Measurements from ENCODE around the gene ZKSCAN1. TPM values are rescaled to one million over a fixed set of nuclear protein-coding genes. Genes with fewer than 3 reads are reported as not detected.
A peak's percentile ranks its signal among the peaks of the same experiment; 100 is the strongest.

Gene ZKSCAN1
- total RNA-seq, 2 experiments from 2014 or later, result 42.3 to 45.0 TPM

DNA sequence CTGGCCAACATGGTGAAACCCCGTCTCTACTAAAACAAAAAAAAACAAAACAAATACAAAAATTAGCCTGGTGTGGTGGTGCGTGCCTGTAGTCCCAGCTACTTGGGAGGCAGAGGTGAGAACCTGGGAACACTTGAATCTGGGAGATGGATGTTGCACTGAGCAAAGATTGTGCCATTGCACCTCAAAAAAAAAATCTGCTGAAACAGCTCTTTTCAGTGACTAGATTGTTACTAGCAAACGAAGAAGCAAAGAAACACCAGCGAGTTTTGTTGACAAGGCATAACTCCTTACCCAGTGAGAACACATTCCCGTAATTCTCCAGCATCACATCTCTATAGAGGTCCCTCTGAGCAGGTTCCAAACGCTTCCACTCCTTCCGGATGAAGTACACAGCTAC, 59.4 kb downstream of the ZKSCAN1 start:
- Histone ChIP-seq H3K27ac (ENCODE audit: low read depth in 1 of 2, low read length in 2 of 2) (no peak overlapping the region), H3K9me3 (ENCODE audit: control insufficient read depth in 1 of 2, insufficient read depth in 1 of 2, low read length in 2 of 2) (peaks cover 22 to 31% of the 10 kb centered on the region in 2 experiments), H3K36me3 (ENCODE audit: insufficient read depth, low read length) (peaks cover 90% of the 10 kb centered on the region), H3K4me1 (ENCODE audit: insufficient read depth, low read length) (peaks cover 9% of the 10 kb centered on the region), H3K4me3 (ENCODE audit: low read length) (no peak overlapping the region), H3K27me3 (ENCODE audit: control insufficient read depth in 1 of 2, insufficient read depth in 2 of 2, low read length in 2 of 2) (no peaks in the 10 kb centered on the region)
- DNase-seq (no peak), ATAC-seq (ENCODE audit: poor library complexity) (no peak)
- CTCF ChIA-PET, result no interaction called here
- Mint-ChIP-seq H3K9me3 (peaks cover 10% of the 10 kb centered on the region), H3K27ac (no peak overlapping the region), H3K4me1 (ENCODE audit: low read depth) (peaks cover 9% of the 10 kb centered on the region), H3K36me3 (ENCODE audit: low read depth) (peaks cover 90% of the 10 kb centered on the region), H3K4me3 (no peak overlapping the region), H3K27me3 (no peaks in the 10 kb centered on the region)
- POLR2A ChIA-PET, result no interaction called here
- TF ChIP-seq, protein P1, sequence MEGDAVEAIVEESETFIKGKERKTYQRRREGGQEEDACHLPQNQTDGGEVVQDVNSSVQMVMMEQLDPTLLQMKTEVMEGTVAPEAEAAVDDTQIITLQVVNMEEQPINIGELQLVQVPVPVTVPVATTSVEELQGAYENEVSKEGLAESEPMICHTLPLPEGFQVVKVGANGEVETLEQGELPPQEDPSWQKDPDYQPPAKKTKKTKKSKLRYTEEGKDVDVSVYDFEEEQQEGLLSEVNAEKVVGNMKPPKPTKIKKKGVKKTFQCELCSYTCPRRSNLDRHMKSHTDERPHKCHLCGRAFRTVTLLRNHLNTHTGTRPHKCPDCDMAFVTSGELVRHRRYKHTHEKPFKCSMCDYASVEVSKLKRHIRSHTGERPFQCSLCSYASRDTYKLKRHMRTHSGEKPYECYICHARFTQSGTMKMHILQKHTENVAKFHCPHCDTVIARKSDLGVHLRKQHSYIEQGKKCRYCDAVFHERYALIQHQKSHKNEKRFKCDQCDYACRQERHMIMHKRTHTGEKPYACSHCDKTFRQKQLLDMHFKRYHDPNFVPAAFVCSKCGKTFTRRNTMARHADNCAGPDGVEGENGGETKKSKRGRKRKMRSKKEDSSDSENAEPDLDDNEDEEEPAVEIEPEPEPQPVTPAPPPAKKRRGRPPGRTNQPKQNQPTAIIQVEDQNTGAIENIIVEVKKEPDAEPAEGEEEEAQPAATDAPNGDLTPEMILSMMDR (IDR thresholded peaks at IDR 0.05), result no peak
- intact Hi-C loops (cut with DNase I, micrococcal nuclease), result no loop called here

- Histone ChIP-seq H3K4me1 (ENCODE audit: insufficient read depth, low read length) (peaks cover 13% of the 10 kb centered on the region), H3K27me3 (ENCODE audit: control insufficient read depth in 1 of 2, insufficient read depth in 2 of 2, low read length in 2 of 2) (no peaks in the 10 kb centered on the region), H3K4me3 (ENCODE audit: low read length) (no peak overlapping the region), H3K27ac (ENCODE audit: low read depth in 1 of 2, low read length in 2 of 2) (no peak overlapping the region), H3K36me3 (ENCODE audit: insufficient read depth, low read length) (peaks cover 84% of the 10 kb centered on the region), H3K9me3 (ENCODE audit: control insufficient read depth in 1 of 2, insufficient read depth in 1 of 2, low read length in 2 of 2) (peaks cover 16 to 27% of the 10 kb centered on the region in 2 experiments)
- H3K4me1 Mint-ChIP-seq (ENCODE audit: low read depth), result peaks cover 14% of the 10 kb centered on the region
- TF ChIP-seq, protein P1 (IDR thresholded peaks at IDR 0.05), result no peak
- DNase-seq (no peak), ATAC-seq (ENCODE audit: poor library complexity) (no peak)
- H3K36me3 Mint-ChIP-seq (ENCODE audit: low read depth), result peaks cover 88% of the 10 kb centered on the region
- CTCF ChIA-PET, result interaction anchor here (0.8 kb wide), 1 partner anchor 54 kb away, joined by 3 read pairs; no protein-coding TSS in a partner anchor
- H3K4me3 Mint-ChIP-seq, result no peak overlapping the region
- POLR2A ChIA-PET, result no interaction called here
- no peaks in the 10 kb centered on the region for H3K27me3 Mint-ChIP-seq
- peaks cover 10% of the 10 kb centered on the region for H3K9me3 Mint-ChIP-seq
- intact Hi-C loops (cut with DNase I, micrococcal nuclease), result no loop called here
- no peak overlapping the region for H3K27ac Mint-ChIP-seq
Measured at GRCh38 chr7:100075418-100075817, 60.0 kb downstream of the ZKSCAN1 start.

DNA sequence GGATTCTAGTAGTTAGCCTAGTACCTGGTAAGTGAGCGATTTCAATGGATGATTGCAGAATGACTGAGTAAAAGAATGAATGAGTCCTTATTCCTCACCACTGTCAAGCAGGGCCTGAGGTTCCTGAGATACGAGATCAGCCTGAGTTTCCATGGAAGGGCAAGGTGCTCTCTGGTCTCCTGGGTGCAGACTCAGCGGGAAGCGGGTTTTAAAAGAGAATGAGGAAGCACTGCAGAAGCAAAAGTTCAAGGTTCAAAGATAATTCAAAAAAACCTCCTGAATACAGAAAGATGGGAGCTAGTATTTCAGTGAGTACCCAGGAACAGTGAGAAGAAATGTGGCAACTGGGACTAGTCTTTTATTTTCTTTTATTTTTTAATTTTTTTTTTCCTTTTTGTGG, 61.8 kb downstream of the ZKSCAN1 start:
- DNase-seq (no peak), ATAC-seq (ENCODE audit: poor library complexity) (no peak)
- Mint-ChIP-seq H3K27ac (no peak overlapping the region), H3K36me3 (ENCODE audit: low read depth) (peaks cover 85% of the 10 kb centered on the region), H3K4me3 (peak overlapping the region; percentile 58), H3K27me3 (no peaks in the 10 kb centered on the region), H3K9me3 (peaks cover 5% of the 10 kb centered on the region), H3K4me1 (ENCODE audit: low read depth) (peaks cover 30% of the 10 kb centered on the region)
- Histone ChIP-seq H3K9me3 (ENCODE audit: control insufficient read depth in 1 of 2, insufficient read depth in 1 of 2, low read length in 2 of 2) (peaks cover 6 to 9% of the 10 kb centered on the region in 2 experiments), H3K27ac (ENCODE audit: low read depth in 1 of 2, low read length in 2 of 2) (no peak overlapping the region), H3K36me3 (ENCODE audit: insufficient read depth, low read length) (peaks cover 67% of the 10 kb centered on the region), H3K4me3 (ENCODE audit: low read length) (no peak overlapping the region), H3K27me3 (ENCODE audit: control insufficient read depth in 1 of 2, insufficient read depth in 2 of 2, low read length in 2 of 2) (no peaks in the 10 kb centered on the region), H3K4me1 (ENCODE audit: insufficient read depth, low read length) (peaks cover 25% of the 10 kb centered on the region)
- CTCF ChIA-PET, result no interaction called here
- intact Hi-C loops (cut with DNase I, micrococcal nuclease), result no loop called here
- POLR2A ChIA-PET, result no interaction called here
- TF ChIP-seq, protein P1 (IDR thresholded peaks at IDR 0.05), result no peak
